Caco-2 (cell line): ENCODE data around the gene TMEM132E. TPM values are rescaled to one million over a fixed set of nuclear protein-coding genes. Genes with fewer than 3 reads are reported as not detected.

Experiments
- BruUV-seq: library from RNA; stranded (reverse); fragments of 400-500 nt; replicated peaks from 2 replicates; lab custom pipeline; 2021; lab: Mats Ljungman, UMichigan
- CTCF ChIA-PET: fragments of 300-600 bp; sonication (Branson Sonifier 250); formaldehyde crosslinking; loops from one replicate; lab custom pipeline; 2022; ENCODE audit warnings: antibody characterized with exemption; lab: Charles Lee
- POLR2A ChIA-PET: fragments of 300-600 bp; sonication (Branson Sonifier 250); formaldehyde crosslinking; loops from one replicate; lab custom pipeline; 2022; ENCODE audit warnings: antibody characterized with exemption; lab: Charles Lee
- DNase-seq, 2 experiments: peaks; one replicate each; pipeline versions ENCODE4 v3.0.0 to v3.0.0-alpha.2; 2020 to 2022
- H3K27me3 ChIP-seq: replicated peaks from 2 replicates; pipeline ENCODE4 v1.6.0; 2011; ENCODE audit warnings: low read length; ENCODE audit not compliant: control insufficient read depth, insufficient read depth
- H3K36me3 ChIP-seq: 2 replicates; pipeline ENCODE4 v1.5.1; 2011; ENCODE audit warnings: low read length; ENCODE audit not compliant: control insufficient read depth, insufficient read depth
- H3K4me1 ChIP-seq: fragments of 250-450 bp; sonication (Bioruptor Pico); 2 replicates; pipeline ENCODE4 v1.5.1; 2020; ENCODE audit warnings: mild to moderate bottlenecking
- H3K4me3 ChIP-seq: 2 replicates; pipeline ENCODE4 v1.5.1; 2011; ENCODE audit warnings: low read depth, mild to moderate bottlenecking, control low read depth, low read length
- H3K9me3 ChIP-seq: fragments of 250-450 bp; sonication (Bioruptor Pico); 2 replicates; pipeline ENCODE4 v1.5.1; 2020; ENCODE audit warnings: mild to moderate bottlenecking, moderate library complexity
- H3K27ac Mint-ChIP-seq: one replicate; pipeline ENCODE4 v1.8.0; 2022; ENCODE audit warnings: mixed read lengths; ENCODE audit not compliant: unreplicated experiment
- H3K27me3 Mint-ChIP-seq: one replicate; pipeline ENCODE4 v1.8.0; 2022; ENCODE audit warnings: mixed read lengths; ENCODE audit not compliant: insufficient read depth, unreplicated experiment
- H3K36me3 Mint-ChIP-seq: one replicate; pipeline ENCODE4 v1.8.0; 2022; ENCODE audit warnings: mild to moderate bottlenecking, mixed read lengths; ENCODE audit not compliant: insufficient read depth, unreplicated experiment
- H3K4me1 Mint-ChIP-seq: one replicate; pipeline ENCODE4 v1.8.0; 2022; ENCODE audit warnings: low read depth, mixed read lengths; ENCODE audit not compliant: unreplicated experiment
- H3K4me3 Mint-ChIP-seq: one replicate; pipeline ENCODE4 v1.8.0; 2022; ENCODE audit warnings: mild to moderate bottlenecking, moderate library complexity, mixed read lengths; ENCODE audit not compliant: unreplicated experiment
- H3K9me3 Mint-ChIP-seq: one replicate; pipeline ENCODE4 v1.8.0; 2022; ENCODE audit warnings: mixed read lengths; ENCODE audit not compliant: unreplicated experiment
- intact Hi-C: fragments of 100-400 bp; cut with micrococcal nuclease; formaldehyde crosslinking; loops from one replicate; pipeline ENCODE4 v1.10.0; 2022; ENCODE audit not compliant: unreplicated experiment
- total RNA-seq: library from RNA; stranded (reverse); gene quantifications from 2 replicates; pipeline ENCODE4 v1.2.3, GENCODE V29; 2022
- TF ChIP-seq, protein P1 (sequence below), 2 experiments: fragments of 200-600 bp in 1 of 2; IDR thresholded peaks; 1 replicate in 1 of 2; 2 replicates in 1 of 2; pipeline versions ENCODE4 v1.5.1 to v1.8.0; 2011 to 2022; ENCODE audit warnings: antibody characterized with exemption in 1 of 2, control low read depth in 1 of 2, inconsistent platforms in 1 of 2, low read depth in 1 of 2, low read length in 1 of 2, mild to moderate bottlenecking in 1 of 2, moderate library complexity in 1 of 2; ENCODE audit not compliant: insufficient read depth in 1 of 2, severe bottlenecking in 1 of 2, unreplicated experiment in 1 of 2

The TMEM132E gene
- total RNA-seq, 1 experiment from 2014 or later: 0.07 TPM

- peaks cover 11% of the 10 kb centered on the region for H3K27me3 Mint-ChIP-seq
- TF ChIP-seq, protein P1, sequence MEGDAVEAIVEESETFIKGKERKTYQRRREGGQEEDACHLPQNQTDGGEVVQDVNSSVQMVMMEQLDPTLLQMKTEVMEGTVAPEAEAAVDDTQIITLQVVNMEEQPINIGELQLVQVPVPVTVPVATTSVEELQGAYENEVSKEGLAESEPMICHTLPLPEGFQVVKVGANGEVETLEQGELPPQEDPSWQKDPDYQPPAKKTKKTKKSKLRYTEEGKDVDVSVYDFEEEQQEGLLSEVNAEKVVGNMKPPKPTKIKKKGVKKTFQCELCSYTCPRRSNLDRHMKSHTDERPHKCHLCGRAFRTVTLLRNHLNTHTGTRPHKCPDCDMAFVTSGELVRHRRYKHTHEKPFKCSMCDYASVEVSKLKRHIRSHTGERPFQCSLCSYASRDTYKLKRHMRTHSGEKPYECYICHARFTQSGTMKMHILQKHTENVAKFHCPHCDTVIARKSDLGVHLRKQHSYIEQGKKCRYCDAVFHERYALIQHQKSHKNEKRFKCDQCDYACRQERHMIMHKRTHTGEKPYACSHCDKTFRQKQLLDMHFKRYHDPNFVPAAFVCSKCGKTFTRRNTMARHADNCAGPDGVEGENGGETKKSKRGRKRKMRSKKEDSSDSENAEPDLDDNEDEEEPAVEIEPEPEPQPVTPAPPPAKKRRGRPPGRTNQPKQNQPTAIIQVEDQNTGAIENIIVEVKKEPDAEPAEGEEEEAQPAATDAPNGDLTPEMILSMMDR (IDR thresholded peaks at IDR 0.05; ENCODE audit: insufficient read depth in 1 of 2, low read depth in 1 of 2, low read length in 1 of 2, severe bottlenecking in 1 of 2, unreplicated experiment in 1 of 2): no peak
- no TSS peak for BruUV-seq
- H3K9me3 Mint-ChIP-seq: no peaks in the 10 kb centered on the region
- no peaks in the 10 kb centered on the region for H3K36me3 ChIP-seq
- H3K27me3 ChIP-seq: no peaks in the 10 kb centered on the region
- H3K36me3 Mint-ChIP-seq: no peaks in the 10 kb centered on the region
- no peaks in the 10 kb centered on the region for H3K9me3 ChIP-seq
- no peak overlapping the region for H3K27ac Mint-ChIP-seq
- no peaks in the 10 kb centered on the region for H3K4me1 ChIP-seq
- H3K4me1 Mint-ChIP-seq: peaks cover 6% of the 10 kb centered on the region
- intact Hi-C loops: no loop called here
- H3K4me3 ChIP-seq: no peak overlapping the region
- no peak overlapping the region for H3K4me3 Mint-ChIP-seq
- ChIA-PET POLR2A (no interaction called here), CTCF (no interaction called here)
- no peak for DNase-seq
These were observed 35.9 kb downstream of the TMEM132E start for GRCh38 chr17:34615326-34615725.

DNA sequence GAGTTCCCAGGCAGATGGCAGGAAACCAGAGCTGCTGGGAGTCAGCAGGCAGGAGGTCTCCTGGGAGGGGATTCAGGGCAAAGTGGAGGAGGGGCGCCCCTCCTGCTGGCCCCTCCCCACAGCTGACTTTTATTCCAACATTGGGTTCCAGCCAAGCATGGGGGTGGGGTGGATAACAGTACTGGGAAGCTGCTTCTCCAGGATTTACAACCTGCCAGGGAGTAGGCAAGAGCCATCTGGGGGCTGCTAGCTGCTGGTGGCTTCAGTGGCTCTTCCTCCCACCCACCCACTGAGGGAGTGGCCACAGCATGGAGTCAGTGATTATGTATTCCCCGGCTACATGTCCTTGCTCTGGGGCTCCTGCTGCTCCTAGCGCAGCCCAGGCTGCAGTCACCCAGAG is 36.8 kb downstream of the TMEM132E start:
- H3K4me1 ChIP-seq: no peaks in the 10 kb centered on the region
- Mint-ChIP-seq H3K4me1 (peaks cover 6% of the 10 kb centered on the region), H3K27me3 (peaks cover 12% of the 10 kb centered on the region), H3K27ac (no peak overlapping the region), H3K36me3 (no peaks in the 10 kb centered on the region), H3K4me3 (no peak overlapping the region), H3K9me3 (no peaks in the 10 kb centered on the region)
- TF ChIP-seq, protein P1 (IDR thresholded peaks at IDR 0.05; ENCODE audit: insufficient read depth in 1 of 2, low read depth in 1 of 2, low read length in 1 of 2, severe bottlenecking in 1 of 2, unreplicated experiment in 1 of 2): no peak
- BruUV-seq: no TSS peak
- no peaks in the 10 kb centered on the region for H3K36me3 ChIP-seq
- no peaks in the 10 kb centered on the region for H3K27me3 ChIP-seq
- CTCF ChIA-PET: no interaction called here
- no peak overlapping the region for H3K4me3 ChIP-seq
- POLR2A ChIA-PET: no interaction called here
- no peaks in the 10 kb centered on the region for H3K9me3 ChIP-seq
- no peak for DNase-seq
- intact Hi-C loops: no loop called here

- TF ChIP-seq, protein P1 (IDR thresholded peaks at IDR 0.05; ENCODE audit: insufficient read depth in 1 of 2, low read depth in 1 of 2, low read length in 1 of 2, severe bottlenecking in 1 of 2, unreplicated experiment in 1 of 2): no peak
- DNase-seq: no peak
These were observed 38.0 kb downstream of the TMEM132E start for GRCh38 chr17:34617398-34617797.

More at GRCh38 chr17:34617398-34617797, 38.0 kb downstream of the TMEM132E start:
- peaks cover 6% of the 10 kb centered on the region for H3K4me1 Mint-ChIP-seq
- H3K9me3 Mint-ChIP-seq: no peaks in the 10 kb centered on the region
- ChIA-PET POLR2A (no interaction called here), CTCF (no interaction called here)
- no peaks in the 10 kb centered on the region for H3K36me3 Mint-ChIP-seq
- Histone ChIP-seq H3K9me3 (no peaks in the 10 kb centered on the region), H3K27me3 (no peaks in the 10 kb centered on the region), H3K4me1 (no peaks in the 10 kb centered on the region), H3K4me3 (no peak overlapping the region), H3K36me3 (no peaks in the 10 kb centered on the region)
- intact Hi-C loops: no loop called here
- BruUV-seq: no TSS peak
- no peak overlapping the region for H3K4me3 Mint-ChIP-seq
- no peak overlapping the region for H3K27ac Mint-ChIP-seq
- peaks cover 12% of the 10 kb centered on the region for H3K27me3 Mint-ChIP-seq
